H9 (cell line): ENCODE results near the gene MRPS6. TPM values are rescaled to one million over a fixed set of nuclear protein-coding genes. Genes with fewer than 3 reads are reported as not detected.

ENCODE experiments used
- DNase-seq: peaks from one replicate; pipeline ENCODE4 v3.0.0-alpha.2; 2017
- H2AFZ ChIP-seq: one replicate; pipeline ENCODE4 v1.6.1; 2013; ENCODE audit warnings: mild to moderate bottlenecking, low read length, control low read depth, moderate library complexity
- H2AK5ac ChIP-seq: 2 replicates; pipeline ENCODE4 v1.6.1; 2013; ENCODE audit warnings: low read length, control low read depth, mixed read lengths; ENCODE audit not compliant: insufficient read length
- H2BK120ac ChIP-seq: one replicate; pipeline ENCODE4 v1.6.1; 2013; ENCODE audit warnings: low read depth, mild to moderate bottlenecking, low read length, control low read depth, inconsistent platforms; ENCODE audit not compliant: poor library complexity, severe bottlenecking
- H2BK12ac ChIP-seq: 2 replicates; pipeline ENCODE4 v1.6.1; 2013; ENCODE audit warnings: low read length, control low read depth, mixed read lengths, low read depth; ENCODE audit not compliant: insufficient read length
- H2BK15ac ChIP-seq: 2 replicates; pipeline ENCODE4 v1.6.1; 2013; ENCODE audit warnings: low read depth, low read length, control low read depth
- H2BK20ac ChIP-seq: one replicate; pipeline ENCODE4 v1.6.1; 2013; ENCODE audit warnings: low read depth, mild to moderate bottlenecking, low read length, control low read depth, inconsistent platforms; ENCODE audit not compliant: poor library complexity, severe bottlenecking
- H2BK5ac ChIP-seq: 2 replicates; pipeline ENCODE4 v1.6.1; 2013; ENCODE audit warnings: low read length, control low read depth, mixed read lengths; ENCODE audit not compliant: insufficient read length
- H3K14ac ChIP-seq: 2 replicates; pipeline ENCODE4 v1.6.1; 2013; ENCODE audit warnings: low read length, control low read depth; ENCODE audit not compliant: insufficient read depth
- H3K18ac ChIP-seq: 2 replicates; pipeline ENCODE4 v1.6.1; 2013; ENCODE audit warnings: low read depth, mild to moderate bottlenecking, mixed read lengths, low read length, control low read depth; ENCODE audit not compliant: insufficient read length
- H3K23ac ChIP-seq: 2 replicates; pipeline ENCODE4 v1.6.1; 2013; ENCODE audit warnings: low read length, control low read depth, mixed read lengths, low read depth; ENCODE audit not compliant: insufficient read length
- H3K23me2 ChIP-seq: 2 replicates; pipeline ENCODE4 v1.6.1; 2013; ENCODE audit warnings: low read depth, mild to moderate bottlenecking, mixed read lengths, low read length, control low read depth; ENCODE audit not compliant: insufficient read length, poor library complexity, severe bottlenecking
- H3K27ac ChIP-seq: 2 replicates; pipeline ENCODE4 v1.5.1; 2013; ENCODE audit warnings: low read length, control low read depth, mixed read lengths, low read depth; ENCODE audit not compliant: insufficient read length
- H3K27me3 ChIP-seq: 2 replicates; pipeline ENCODE4 v1.6.1; 2013; ENCODE audit warnings: low read length, control low read depth, inconsistent platforms; ENCODE audit not compliant: insufficient read depth
- H3K4ac ChIP-seq: 2 replicates; pipeline ENCODE4 v1.6.1; 2013; ENCODE audit warnings: low read depth, mild to moderate bottlenecking, control low read depth, inconsistent platforms, low read length, moderate library complexity
- H3K4me1 ChIP-seq: 2 replicates; pipeline ENCODE4 v1.6.1; 2013; ENCODE audit warnings: low read length, control low read depth, inconsistent platforms; ENCODE audit not compliant: insufficient read depth
- H3K4me2 ChIP-seq: 2 replicates; pipeline ENCODE4 v1.6.1; 2013; ENCODE audit warnings: low read length, control low read depth, mixed read lengths; ENCODE audit not compliant: insufficient read length, insufficient read depth
- H3K56ac ChIP-seq: 2 replicates; pipeline ENCODE4 v1.6.1; 2013; ENCODE audit warnings: low read depth, mild to moderate bottlenecking, mixed read lengths, low read length, control low read depth; ENCODE audit not compliant: insufficient read length
- H3K79me1 ChIP-seq: 2 replicates; pipeline ENCODE4 v1.6.1; 2013; ENCODE audit warnings: low read depth, mild to moderate bottlenecking, moderate library complexity, low read length, control low read depth, inconsistent platforms; ENCODE audit not compliant: insufficient read depth, poor library complexity, severe bottlenecking
- H3K79me2 ChIP-seq: 2 replicates; pipeline ENCODE4 v1.6.1; 2013; ENCODE audit warnings: low read length, control low read depth, inconsistent platforms; ENCODE audit not compliant: insufficient read depth
- H3K9ac ChIP-seq: 2 replicates; pipeline ENCODE4 v1.6.1; 2013; ENCODE audit warnings: low read length, control low read depth, mixed read lengths; ENCODE audit not compliant: insufficient read length; ENCODE audit errors: extremely low read depth
- H3K9me3 ChIP-seq: one replicate; pipeline ENCODE4 v1.6.1; 2013; ENCODE audit warnings: low read depth, low read length, inconsistent platforms; ENCODE audit not compliant: control insufficient read depth
- H3T11ph ChIP-seq: one replicate; pipeline ENCODE4 v1.6.1; 2013; ENCODE audit warnings: mild to moderate bottlenecking, low read length, control low read depth, inconsistent platforms
- H4K20me1 ChIP-seq: one replicate; pipeline ENCODE4 v1.6.1; 2013; ENCODE audit not compliant: control insufficient read depth, insufficient read length, insufficient read depth
- H4K5ac ChIP-seq: 2 replicates; pipeline ENCODE4 v1.6.1; 2013; ENCODE audit warnings: low read depth, mild to moderate bottlenecking, mixed read lengths, low read length, control low read depth; ENCODE audit not compliant: insufficient read length
- H4K8ac ChIP-seq: replicated peaks from 2 replicates; pipeline ENCODE4 v1.6.1; 2013; ENCODE audit warnings: low read length, control low read depth, mixed read lengths, low read depth; ENCODE audit not compliant: insufficient read length
- H4K91ac ChIP-seq: 2 replicates; pipeline ENCODE4 v1.6.1; 2013; ENCODE audit warnings: low read depth, mild to moderate bottlenecking, moderate library complexity, mixed read lengths, low read length, control low read depth; ENCODE audit not compliant: insufficient read length
- H3K27ac Mint-ChIP-seq, 3 experiments: 2 replicates in 2 of 3; 3 replicates in 1 of 3; pipeline ENCODE4 v1.8.0; 2020 to 2021; ENCODE audit warnings: mixed read lengths in 3 of 3, mild to moderate bottlenecking in 1 of 3, moderate library complexity in 1 of 3
- H3K27me3 Mint-ChIP-seq: 2 replicates; pipeline ENCODE4 v1.8.0; 2021; ENCODE audit warnings: low read depth, mild to moderate bottlenecking, moderate library complexity, mixed read lengths
- H3K36me3 Mint-ChIP-seq, 3 experiments: 2 replicates in 2 of 3; 3 replicates in 1 of 3; pipeline ENCODE4 v1.8.0; 2020 to 2021; ENCODE audit warnings: low read depth in 3 of 3, mixed read lengths in 3 of 3; ENCODE audit not compliant: insufficient read depth in 1 of 3
- H3K4me1 Mint-ChIP-seq, 2 experiments: 2 replicates each; pipeline ENCODE4 v1.8.0; 2020; ENCODE audit warnings: mixed read lengths in 2 of 2
- H3K4me3 Mint-ChIP-seq, 2 experiments: 2 replicates in 1 of 2; 3 replicates in 1 of 2; pipeline ENCODE4 v1.8.0; 2020 to 2021; ENCODE audit warnings: mild to moderate bottlenecking in 2 of 2, mixed read lengths in 2 of 2, moderate library complexity in 1 of 2
- H3K9me3 Mint-ChIP-seq, 2 experiments: 2 replicates in 1 of 2; 3 replicates in 1 of 2; pipeline ENCODE4 v1.8.0; 2020; ENCODE audit warnings: mild to moderate bottlenecking in 2 of 2, mixed read lengths in 2 of 2, moderate library complexity in 1 of 2
- CTCF ChIP-seq: fragments of 200-600 bp; sonication (generic); conservative IDR thresholded peaks from 3 replicates; pipeline ENCODE4 v1.8.0; 2021; ENCODE audit warnings: antibody characterized with exemption, mild to moderate bottlenecking
- WGBS: extraction: QIAGEN DNeasy Blood & Tissue Kit; methylation state at CpG from one replicate; pipeline ENCODE4 v1.1.7; 2013; ENCODE audit warnings: missing lambda C conversion rate, low lambda C conversion rate, mixed read lengths; ENCODE audit not compliant: insufficient read length; ENCODE audit errors: extremely low coverage; 5-methylcytosine and 5-hydroxymethylcytosine counted together
- total RNA-seq: library from RNA; stranded (reverse); gene quantifications from 2 replicates; pipeline ENCODE4 v1.2.1, GENCODE V29; 2021

Gene MRPS6
- total RNA-seq, 1 experiment from 2014 or later = 83.2 TPM

- TF ChIP-seq CTCF = no peak
Measured at GRCh38 chr21:34154878-34155277, 81.5 kb downstream of the MRPS6 start.

More at GRCh38 chr21:34154878-34155277, 81.5 kb downstream of the MRPS6 start:
- H3K4ac ChIP-seq = no peak overlapping the region
- H2AK5ac ChIP-seq = no peak overlapping the region
- no peak overlapping the region for H3T11ph ChIP-seq
- no peak overlapping the region for H4K91ac ChIP-seq
- Mint-ChIP-seq H3K9me3 (peaks cover 13% of the 10 kb centered on the region in 2 experiments), H3K27me3 (no peaks in the 10 kb centered on the region), H3K4me3 (no peak overlapping the region), H3K4me1 (peaks cover 2 to 3% of the 10 kb centered on the region in 2 experiments; a peak in 3 of 4 replicates), H3K36me3 (peaks cover 9 to 20% (median 20%) of the 10 kb centered on the region in 3 experiments), H3K27ac (no peak overlapping the region)
- no peak overlapping the region for H3K9ac ChIP-seq
- H3K27me3 ChIP-seq = no peaks in the 10 kb centered on the region
- H2BK120ac ChIP-seq = no peak overlapping the region
- no peak overlapping the region for H2BK12ac ChIP-seq
- WGBS = no CpG with 5 or more reads among the region's 5 CpGs
- H4K8ac ChIP-seq = no peak overlapping the region
- H3K4me1 ChIP-seq = no peaks in the 10 kb centered on the region
- no peak overlapping the region for H3K27ac ChIP-seq
- H3K9me3 ChIP-seq = no peaks in the 10 kb centered on the region
- no peak overlapping the region for H3K56ac ChIP-seq
- no peak overlapping the region for H2BK5ac ChIP-seq
- no peaks in the 10 kb centered on the region for H3K79me2 ChIP-seq
- no peak overlapping the region for H3K4me2 ChIP-seq
- H3K18ac ChIP-seq = no peak overlapping the region
- H4K5ac ChIP-seq = no peak overlapping the region
- no peaks in the 10 kb centered on the region for H3K23me2 ChIP-seq
- no peak overlapping the region for H2BK20ac ChIP-seq
- H2BK15ac ChIP-seq = no peak overlapping the region
- H2AFZ ChIP-seq = no peak overlapping the region
- no peak for DNase-seq
- no peak overlapping the region for H3K14ac ChIP-seq
- no peak overlapping the region for H3K23ac ChIP-seq
- no peaks in the 10 kb centered on the region for H4K20me1 ChIP-seq
- H3K79me1 ChIP-seq = no peaks in the 10 kb centered on the region
